ENCODE measurements around the gene SMIM23.
"Not testable (repeated sequence)": the region's sequence is repeated elsewhere in the genome, so short reads cannot be mapped to it uniquely, and the experiment has no call there.

Gene SMIM23

DNA sequence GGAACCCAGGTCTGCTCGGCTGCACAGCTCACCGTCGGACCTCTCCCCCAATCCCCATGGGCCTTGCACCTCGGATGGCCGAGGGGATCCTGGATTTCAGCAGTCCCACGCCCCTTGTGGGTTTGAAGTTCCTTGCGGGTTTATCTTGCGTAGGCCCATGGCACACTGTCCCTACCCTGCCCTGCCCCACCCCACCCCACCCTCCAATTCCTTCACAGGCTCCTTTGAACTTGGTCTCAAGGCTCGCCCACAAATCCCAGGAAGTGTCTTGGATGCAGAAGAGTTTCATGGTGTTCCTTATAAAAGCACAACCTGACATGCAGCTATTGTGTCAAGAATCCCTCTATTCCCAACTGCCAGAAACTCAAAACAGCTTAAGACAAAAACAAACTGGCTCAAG lies 11.2 kb upstream of the SMIM23 start:
- no peak for DNase-seq

DNA sequence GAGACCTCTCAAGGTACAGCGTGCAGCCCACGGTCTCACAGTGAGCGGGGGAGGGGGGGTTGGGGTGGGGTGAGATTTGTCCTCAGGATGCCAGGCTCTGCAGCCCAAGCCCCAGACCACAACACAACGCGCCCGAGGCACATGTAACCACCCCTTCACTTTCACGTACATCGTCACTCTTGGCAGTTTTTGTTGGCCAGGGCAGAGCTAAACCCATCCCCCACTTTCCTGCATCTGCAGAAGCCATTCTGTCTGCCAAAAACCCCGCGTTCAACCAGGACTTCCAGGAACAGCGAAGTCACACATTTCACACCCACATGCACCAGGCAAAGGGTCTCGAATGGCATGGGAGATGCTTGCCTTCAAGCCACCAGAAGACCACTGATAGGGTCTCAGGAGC lies 9.4 kb upstream of the SMIM23 start:
- no peak for DNase-seq

DNA sequence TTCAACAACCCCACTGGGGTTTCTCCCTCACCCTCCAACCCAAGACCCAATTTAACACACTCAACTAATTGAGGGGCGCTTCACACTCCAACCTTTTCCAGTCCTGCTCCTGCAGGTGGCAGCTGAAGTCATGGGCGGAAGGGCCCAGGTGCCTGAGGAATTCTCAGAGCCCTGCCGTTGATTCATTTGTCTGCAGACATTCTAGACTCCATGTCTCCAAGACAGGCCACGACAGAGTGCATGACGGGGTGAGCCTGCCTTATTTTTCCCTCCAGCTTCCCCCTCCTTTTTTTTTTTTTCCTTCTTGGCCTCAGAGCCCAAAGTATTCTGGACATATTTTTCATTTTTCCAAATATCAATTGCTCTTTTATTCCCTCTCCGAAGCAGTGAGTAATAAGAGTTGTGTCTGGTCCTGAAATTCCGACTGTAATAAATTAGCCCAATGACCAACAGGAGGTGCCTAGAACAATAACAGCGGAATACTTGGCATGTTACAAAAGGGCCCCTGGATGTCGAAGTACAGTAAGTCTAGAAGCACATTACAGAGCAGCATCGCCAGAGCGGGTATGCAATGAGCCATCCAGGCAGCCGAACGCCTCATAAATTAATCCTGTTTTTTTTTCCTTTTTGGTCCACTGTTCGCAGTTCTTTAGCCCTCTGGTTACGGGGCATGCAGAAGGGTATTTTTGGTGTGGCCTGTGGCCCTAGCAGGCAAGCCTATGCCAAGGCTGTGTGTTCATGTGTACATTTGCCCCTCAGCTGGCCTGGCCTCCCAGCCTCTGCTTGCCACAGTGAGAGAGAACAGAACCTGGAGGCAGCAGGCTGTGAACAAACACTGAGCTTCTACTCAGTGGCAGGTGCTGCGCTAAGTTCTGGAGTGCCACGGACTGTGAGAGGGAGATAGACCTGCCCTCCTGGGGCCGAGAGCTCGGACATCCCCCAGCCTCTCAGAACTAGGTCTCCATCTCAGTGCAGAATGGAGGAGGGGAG lies 8.6 kb upstream of the SMIM23 start:
- no peak for DNase-seq

DNA sequence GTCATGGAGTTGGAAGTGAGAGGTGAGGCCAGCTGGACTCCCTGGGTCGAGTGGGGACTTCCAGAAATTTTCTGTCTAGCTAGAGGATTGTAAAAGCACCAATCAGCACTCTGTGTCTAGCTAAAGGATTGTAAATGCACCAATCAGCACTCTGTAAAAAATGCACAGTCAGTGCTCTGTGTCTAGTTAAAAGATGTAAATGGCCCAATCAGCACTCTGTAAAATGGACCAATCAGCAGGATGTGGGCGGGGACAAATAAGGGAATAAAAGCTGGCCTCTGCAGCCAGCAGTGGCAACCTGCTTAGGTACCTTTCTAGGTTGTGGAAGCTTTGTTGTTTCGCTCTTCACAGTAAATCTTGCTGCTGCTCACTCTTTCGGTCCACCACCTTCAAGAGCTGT lies 3.9 kb upstream of the SMIM23 start:
- DNase-seq = not testable (repeated sequence)

DNA sequence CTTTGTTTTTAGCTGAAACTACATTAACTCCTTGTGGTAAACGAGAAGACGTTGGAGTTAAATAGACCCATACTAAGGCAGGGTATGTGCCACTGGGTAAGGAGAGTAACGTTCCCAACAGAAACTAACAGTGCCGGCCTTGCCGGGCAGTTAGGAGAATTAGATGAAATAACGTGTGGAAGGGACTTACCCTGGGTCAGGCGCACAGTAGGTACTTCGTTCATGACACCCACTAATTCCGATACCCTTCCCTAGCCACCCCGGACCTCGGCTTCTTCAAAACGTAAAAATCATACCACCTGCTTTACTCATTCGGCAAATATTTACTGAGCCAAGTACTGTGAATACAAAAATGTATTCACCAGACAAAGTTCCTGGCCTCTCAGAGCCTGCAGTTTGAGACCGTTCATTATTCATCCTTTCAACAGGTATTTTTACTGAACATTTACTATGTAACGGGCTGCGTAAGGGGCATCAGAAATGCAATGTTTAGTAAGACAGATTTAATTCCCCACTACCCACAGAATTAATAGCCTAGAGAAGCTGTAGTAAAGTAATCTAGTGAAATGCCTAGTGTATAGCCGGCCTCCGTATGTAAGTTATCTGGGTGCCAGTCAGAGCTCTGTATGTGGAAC lies 3.2 kb upstream of the SMIM23 start:
- no peak for DNase-seq

DNA sequence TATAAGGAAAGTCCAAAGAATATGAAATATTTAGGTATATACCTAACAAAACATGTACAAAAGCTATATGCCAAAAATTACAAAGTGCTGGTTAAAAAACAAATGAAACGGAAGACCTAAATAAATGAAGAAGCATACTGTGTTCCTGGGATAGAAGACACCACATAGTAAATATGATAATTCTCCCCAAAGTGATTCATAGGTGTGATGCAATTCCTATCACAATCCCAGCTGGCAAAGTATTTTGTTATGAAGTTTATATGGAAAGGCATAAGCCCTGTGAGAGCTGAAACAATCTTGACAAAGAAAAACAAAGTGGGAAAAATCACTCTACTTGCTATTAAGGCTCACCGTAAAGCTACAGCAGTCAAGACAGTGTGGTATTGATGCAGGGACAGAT lies 2.6 kb upstream of the SMIM23 start:
- DNase-seq = no peak

DNA sequence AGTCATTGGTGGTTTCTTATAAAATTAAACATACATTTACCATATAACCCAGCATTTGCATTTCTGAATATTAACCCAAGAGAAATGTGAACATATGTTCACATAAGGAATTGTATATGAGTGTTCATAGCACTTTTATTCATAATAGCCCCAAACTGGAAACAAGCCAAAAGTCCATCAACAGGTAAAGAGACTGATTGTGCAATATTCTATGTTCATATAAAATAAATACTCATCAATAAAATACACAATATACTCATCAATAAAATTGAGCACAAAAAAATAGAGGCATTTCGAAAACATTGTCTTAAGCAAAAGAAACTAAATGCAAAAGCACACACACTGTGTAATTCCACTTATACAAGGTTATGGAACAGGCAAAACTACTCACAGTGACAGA lies 3.7 kb downstream of the SMIM23 start:
- DNase-seq = no peak

DNA sequence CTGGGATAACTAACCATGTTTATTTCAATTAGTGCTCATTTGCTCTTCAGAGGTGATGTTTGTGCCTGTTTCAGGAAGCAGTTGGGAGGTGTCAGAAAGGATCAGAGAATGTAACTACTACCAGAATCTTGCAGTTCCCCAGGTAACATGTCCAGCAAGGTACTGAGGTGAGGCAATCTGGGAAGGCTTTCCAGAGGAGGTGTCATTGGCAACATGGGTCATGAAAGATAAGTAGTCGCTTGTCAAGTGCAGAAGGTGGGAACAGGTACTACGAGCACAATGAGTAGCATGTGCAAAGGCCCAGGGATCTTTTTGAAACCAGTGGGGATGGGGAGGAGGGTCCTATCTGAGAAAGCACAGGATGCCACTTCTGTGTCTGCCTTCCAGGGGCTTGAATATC lies 4.8 kb downstream of the SMIM23 start:
- DNase-seq = no peak

DNA sequence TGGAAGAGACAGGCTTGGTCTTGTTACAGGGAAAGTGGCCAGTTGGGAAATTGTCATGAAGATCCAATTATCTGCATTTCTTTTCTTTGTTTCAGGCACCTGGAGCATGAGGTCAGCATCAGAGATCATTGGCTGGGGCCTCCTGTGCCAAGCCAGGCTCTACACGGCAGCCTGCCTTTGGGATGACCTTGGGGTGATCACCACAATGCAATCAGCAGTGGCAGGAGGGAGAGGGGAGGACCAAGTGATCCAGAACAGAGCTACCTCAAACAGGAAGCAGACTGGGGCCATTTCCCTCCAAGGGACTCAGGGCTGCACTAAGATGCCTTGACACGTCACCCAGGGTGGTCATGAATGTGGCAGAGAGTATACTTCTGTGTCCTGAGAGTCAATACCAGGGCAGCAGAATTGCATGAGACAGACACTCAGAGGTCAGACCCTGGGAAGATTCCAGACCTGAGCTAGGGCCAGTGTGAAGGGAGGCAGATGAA lies 8.9 kb downstream of the SMIM23 start:
- no peak for DNase-seq

DNA sequence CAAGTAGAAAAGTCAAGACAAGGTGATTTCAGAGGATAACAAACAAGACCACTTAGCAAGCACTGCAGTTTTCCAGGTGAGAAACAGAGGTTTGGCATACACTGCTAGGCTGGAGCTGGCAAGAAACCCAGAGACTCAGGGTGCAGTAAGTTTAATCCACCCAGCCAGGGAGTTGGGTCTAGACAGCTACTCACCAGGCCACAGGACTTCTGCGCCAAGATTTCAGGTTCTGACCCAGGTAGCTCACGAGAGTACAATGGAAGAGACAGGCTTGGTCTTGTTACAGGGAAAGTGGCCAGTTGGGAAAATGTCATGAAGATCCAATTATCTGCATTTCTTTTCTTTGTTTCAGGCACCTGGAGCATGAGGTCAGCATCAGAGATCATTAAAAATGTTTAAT lies 9.8 kb downstream of the SMIM23 start:
- DNase-seq = no peak

DNA sequence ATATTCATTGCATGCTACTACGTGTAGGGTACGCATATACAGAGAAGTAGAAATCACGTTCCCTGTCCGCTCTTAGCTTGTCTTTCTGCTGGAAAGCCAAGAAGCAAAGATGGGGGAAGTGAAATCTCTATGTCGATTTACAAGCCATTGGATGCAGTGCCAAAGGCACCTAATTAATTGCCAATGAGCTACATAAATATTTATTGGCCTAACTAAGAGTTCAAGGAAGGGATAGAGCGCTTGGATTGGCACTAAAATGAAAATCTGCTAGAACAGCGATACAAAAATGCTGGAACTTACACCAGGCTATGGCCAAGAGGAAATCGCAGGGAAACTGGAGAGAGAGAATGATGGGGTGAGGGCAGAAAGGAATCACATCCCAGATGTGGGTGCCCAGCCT lies 10.8 kb downstream of the SMIM23 start:
- DNase-seq = no peak

DNA sequence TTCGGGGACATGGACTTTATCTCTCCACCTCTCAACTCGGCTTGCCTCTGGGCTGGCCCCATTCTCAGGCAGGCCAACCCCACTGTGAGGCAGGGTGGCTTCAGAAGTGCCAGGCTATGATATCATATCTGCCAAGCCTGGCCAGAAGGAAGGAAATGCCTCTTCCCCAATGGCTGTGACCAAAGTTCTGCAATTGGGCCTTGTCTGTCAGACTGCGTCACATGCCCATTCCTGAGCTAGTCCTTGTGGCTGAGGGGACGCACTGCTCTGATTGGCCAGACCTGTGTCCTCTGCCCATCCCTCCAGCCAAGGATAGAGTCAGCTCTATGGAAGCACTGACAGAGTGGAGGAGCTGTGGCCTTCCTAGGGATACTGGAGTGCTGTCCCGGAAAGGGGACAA lies 11.9 kb downstream of the SMIM23 start:
- DNase-seq = no peak

DNA sequence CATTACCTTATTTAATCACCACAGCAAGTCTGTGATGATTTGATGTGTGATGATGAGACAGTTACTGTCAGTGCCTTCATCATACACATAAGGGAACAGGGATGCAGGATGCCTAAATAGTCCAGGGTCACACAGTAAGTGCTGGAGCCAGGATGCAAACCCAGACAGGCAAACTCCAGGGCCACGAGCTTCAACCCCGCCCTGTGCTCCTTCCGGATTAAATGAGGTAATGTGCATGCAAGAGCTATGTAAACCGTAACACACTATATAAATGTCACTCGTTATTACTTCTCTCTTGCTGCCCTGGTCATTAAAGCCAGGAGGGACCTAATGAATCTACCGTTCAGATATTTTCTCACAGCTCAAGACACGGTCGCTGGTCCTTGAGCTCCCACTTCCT lies 12.8 kb downstream of the SMIM23 start:
- DNase-seq = no peak

DNA sequence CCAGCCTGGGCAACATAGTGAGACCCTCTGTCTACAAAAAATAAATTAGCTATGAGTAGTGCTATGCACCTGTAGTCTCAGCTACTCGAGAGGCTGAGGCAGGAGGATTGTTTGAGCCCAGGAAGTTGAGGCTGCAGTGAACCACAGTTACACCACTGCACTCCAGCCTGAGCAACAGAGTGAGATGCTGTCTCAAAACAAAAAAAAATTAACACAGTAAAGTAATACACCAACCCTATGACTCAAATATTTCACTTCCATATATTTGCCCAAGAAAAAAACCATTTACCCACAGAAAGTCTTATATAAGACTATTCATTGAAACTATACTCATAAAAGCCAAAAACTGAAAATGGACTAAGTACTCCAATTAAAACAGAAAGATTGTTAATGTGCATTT lies 16.2 kb downstream of the SMIM23 start:
- DNase-seq = no peak

DNA sequence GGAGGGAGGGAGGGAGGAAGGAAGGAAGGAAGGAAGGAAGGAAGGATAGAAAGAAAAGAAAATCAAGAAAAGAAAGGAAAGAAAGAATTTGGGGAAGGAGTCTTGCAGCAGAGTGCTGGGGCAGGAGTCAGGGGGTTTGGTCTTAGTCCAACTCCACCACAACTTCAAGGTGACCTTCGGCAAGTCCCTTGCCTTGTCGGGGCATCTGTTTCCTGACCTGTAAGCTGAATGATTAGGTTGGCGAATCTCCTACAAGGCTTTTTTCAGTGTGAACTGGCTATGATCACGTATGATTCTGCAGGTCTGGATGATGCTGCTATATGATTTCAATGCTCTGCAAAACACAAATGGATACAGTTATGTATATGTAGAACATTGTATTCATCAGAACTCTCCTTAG lies 20.1 kb downstream of the SMIM23 start:
- DNase-seq = no peak

DNA sequence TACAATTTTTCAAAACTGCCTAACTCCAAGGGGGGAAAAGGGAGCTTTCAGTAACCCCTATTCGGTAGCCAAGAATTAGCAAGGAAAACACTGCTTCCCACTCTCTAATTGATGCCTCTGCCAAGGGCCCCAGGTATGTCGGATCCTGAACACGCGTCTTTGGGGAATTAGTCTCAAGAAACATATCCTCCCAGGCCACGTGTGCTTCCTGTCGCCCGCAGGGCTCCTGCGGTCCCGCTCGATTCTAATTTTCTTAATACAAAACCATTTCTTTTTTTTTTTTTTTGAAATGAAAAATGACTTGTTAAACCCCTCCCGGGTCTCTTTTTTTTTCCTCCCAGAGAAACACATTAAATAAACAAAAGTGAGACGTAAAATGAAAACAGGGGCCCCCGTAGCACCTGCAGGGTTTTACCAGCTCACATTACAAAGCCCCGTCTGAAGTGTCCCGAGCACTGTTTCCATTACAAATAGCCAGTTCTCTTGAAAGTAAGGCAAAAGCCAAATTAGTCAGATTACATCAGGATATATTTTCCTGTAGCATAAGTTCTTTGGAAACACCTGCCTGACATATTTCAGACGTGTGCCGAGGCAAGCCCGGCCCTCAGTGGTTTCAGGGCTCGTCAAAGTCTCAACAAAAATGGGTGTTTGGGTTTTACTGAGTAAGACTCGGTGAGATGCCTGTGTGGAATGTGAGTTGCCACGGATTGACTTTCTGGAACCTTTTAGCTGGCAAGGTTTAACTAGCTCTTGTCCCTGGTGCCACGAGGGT lies 21.5 kb downstream of the SMIM23 start:
- no peak for DNase-seq

DNA sequence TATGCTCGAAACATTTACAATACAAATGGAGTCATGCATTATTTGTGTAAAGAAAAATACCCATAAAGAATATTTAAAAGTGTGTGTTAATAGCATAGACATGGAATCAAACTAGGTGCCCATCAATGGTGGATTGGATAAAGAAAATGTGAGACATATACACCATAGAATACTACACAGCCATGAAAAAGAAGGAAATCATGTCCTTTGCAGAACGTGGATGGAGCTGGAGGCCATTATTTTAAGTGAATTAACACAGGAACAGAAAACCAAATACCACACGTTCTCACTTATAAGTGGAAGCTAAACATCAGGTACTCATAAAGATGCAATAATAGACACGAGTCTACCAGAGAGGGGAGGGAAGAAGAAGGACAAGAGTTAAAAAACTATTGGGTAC lies 22.8 kb downstream of the SMIM23 start:
- no peak for DNase-seq

DNA sequence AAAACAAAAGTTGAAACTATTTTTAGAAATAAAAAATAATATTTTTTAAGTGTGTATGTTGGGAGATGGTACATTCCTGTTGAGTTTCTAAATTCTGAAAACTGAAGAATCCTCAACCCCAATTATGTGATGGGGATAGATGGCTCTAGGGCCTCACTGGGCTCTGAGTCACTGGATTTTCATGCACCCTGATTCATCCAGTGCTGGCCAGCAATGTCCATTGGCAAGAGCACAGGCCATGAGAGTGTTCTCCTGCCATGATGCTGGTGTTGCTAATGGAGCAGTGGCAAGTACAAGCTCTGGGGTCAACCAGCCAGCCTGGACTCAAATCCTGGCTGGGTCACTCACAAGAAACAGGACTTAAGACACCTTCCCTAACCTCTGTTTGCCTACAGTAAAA lies 23.3 kb downstream of the SMIM23 start:
- no peak for DNase-seq

DNA sequence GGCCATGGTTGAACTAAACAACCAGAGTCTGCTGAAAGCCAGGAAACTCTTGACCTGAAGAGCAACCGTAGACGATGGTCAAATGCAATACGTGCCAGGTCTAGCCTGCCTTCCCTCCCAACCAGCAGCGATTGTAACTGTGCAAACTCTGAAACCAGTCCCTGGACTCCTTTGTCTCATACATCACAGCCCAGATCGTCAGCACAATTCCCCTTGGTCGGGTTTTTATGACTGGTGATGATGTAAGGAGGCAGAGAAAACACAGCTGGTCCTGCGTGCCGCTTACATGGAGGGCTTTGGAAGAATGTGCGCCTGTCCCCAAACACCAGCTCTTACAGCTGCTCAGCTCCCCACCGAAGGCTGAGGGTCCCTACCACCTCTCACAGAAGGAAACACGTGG lies 24.6 kb downstream of the SMIM23 start:
- DNase-seq = no peak

DNA sequence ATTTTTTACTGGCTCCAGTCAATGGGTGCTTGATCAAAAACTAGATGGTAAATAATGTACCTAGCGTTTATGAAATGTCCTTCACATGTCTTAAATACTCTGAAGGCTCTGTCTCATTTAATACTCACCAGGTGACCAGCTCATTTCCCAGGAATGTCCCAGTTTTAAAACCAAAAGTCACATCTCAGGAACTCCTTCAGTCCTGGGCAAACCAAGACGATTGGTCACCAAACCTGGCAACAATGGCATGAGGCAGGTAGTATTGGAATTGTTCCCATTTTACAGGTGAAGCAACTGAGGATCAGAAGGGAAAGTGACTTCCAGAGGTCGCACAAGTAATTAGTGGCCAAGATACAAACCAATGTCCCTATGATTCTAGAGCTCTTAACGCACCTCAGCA lies 27.7 kb downstream of the SMIM23 start:
- DNase-seq = no peak

DNA sequence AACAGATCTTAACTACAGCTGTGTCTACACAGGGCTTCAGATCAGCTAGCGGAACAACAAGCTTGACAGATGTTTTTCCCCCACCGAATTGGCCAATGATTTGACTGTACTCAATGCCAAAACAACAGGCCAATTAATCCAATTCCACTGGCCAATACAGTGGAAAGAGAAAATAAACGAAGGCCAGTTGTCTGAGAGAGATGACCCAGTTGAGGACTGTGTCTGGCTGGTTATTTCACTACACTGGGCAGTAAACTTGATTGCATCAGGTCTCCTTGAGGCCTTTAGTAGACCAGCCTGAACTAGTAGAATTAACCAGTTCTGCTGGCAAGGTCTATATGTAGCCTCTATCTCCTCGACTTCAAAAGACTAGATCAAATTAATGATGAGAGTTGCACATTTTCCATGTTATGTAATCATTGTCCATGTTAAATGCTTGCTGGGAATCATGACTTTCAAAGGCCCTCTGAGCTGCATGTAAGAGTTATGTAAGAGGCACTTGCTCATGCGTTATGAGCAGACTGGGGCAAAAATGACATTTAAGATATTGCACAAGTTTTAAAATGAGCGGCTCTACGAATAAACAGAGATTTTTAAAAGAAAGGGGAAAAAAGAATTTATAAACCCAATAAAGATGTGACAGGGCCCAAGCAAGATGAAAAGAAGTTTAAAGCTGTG lies 28.3 kb downstream of the SMIM23 start:
- DNase-seq = no peak

DNA sequence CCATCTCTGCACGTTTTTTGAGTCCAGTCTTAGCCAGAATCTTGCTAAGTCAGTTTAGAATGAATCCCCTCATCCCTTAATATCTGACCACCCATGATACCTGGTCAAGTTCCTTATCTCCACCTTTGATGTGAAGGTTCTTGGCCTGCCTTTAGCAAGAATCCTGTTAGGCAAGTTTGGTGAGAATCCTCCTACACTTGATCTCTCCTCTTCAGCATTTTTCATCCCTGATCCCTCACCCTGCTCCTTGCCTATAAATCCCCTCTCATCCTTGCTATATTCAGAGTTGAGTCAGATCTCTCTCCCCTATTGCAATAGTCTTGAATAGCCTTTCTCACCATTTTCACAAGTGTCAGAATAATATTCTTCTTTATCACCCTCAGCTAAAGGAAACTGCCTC lies 31.0 kb downstream of the SMIM23 start:
- no peak for DNase-seq

DNA sequence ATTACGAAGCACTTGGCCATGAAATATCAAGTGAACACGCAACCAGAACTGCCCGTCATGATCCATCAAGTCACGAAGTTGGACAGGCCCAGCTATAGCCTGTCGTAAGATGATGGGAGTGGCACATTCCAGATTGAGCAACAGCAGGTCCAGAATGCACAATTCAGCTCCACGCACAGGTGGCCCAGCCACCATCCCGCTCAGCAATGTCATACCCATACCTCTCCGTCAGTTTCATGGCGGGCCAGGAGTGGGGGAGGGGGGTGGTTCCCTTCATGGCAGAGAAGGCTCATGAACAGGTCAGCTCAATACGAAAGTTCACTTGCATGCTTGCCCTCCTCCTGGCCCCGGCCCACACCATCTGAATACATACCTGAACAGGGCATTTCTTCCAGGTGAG lies 34.9 kb downstream of the SMIM23 start:
- DNase-seq = no peak

Measured in bone marrow (tissue), 2 donors.